WTC11 (cell line): ENCODE measurements around the gene CD84.

ENCODE experiments used
- ATF2 ChIP-seq: sonication (generic); formaldehyde crosslinking; IDR thresholded peaks from 2 replicates; pipeline ENCODE4 v1.8.1; 2022; ENCODE audit warnings: low read depth, missing genetic modification reagents, borderline replicate concordance
- CTCF ChIP-seq: fragments of 200-600 bp; IDR thresholded peaks from 2 replicates; pipeline ENCODE4 v1.8.0; 2022; ENCODE audit warnings: antibody characterized with exemption
- FOXP1 ChIP-seq: sonication (generic); formaldehyde crosslinking; IDR thresholded peaks from 2 replicates; pipeline ENCODE4 v1.8.0; 2022; ENCODE audit warnings: missing genetic modification reagents, mild to moderate bottlenecking, moderate library complexity, borderline replicate concordance
- NFYB ChIP-seq: sonication (generic); formaldehyde crosslinking; conservative IDR thresholded peaks from 2 replicates; pipeline ENCODE4 v1.8.0; 2022; ENCODE audit warnings: low read depth, missing genetic modification reagents
- PRRX2 ChIP-seq: fragments of 250-450 bp; sonication (Bioruptor Pico); IDR thresholded peaks from 2 replicates; pipeline ENCODE4 v1.8.0; 2021; ENCODE audit warnings: mild to moderate bottlenecking
- TCF7 ChIP-seq: sonication (generic); formaldehyde crosslinking; IDR thresholded peaks from 2 replicates; pipeline ENCODE4 v1.8.0; 2022; ENCODE audit warnings: mild to moderate bottlenecking, low read depth, missing genetic modification reagents, moderate library complexity
- TF ChIP-seq, protein P1 (sequence below): sonication (generic); formaldehyde crosslinking; IDR thresholded peaks from 2 replicates; pipeline ENCODE4 v1.8.0; 2022; ENCODE audit warnings: mild to moderate bottlenecking, missing genetic modification reagents

DNA sequence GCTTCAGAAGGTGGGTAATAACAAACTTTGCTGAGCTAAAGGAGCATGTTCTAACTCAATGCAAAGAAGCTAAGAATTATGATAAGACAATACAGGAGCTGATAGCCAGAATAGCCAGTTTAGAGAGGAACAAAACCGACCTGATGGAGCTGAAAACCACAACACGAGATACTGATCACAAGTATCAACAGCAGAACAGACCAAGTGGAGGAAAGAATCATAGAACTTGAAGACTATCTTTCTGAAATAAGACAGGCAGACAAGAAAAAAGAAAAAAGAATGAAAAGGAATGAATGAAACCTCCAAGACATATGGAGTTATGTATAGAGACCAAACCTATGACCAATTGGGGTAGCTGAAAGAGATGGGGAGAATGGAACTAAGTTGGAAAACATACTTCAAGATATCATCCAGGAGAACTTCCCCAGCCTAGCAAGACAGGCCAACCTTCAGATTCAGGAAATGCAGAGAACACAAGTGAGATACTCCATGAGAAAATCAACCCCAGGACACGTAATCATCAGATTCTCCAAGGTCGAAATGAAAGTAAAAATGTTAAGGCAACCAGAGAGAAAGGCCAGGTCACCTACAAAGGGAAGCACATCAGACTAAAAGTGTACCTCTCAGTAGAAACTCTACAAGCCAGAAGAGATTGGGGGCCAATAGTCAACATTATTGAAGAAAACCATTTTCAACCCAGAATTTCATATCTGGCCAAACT lies 20.5 kb downstream of the CD84 start:
- TF ChIP-seq, protein P1, sequence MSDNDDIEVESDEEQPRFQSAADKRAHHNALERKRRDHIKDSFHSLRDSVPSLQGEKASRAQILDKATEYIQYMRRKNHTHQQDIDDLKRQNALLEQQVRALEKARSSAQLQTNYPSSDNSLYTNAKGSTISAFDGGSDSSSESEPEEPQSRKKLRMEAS (CRISPR knock-in tag), result no peak
- TF ChIP-seq CTCF (no peak), TCF7 (CRISPR knock-in tag) (no peak), FOXP1 (CRISPR knock-in tag) (no peak), ATF2 (CRISPR knock-in tag) (no peak), PRRX2 (CRISPR knock-in tag) (no peak), NFYB (CRISPR knock-in tag) (no peak)
